Dendritic cell treated with granulocyte-macrophage colony-stimulating factor and Interleukin-4, amounts not matched to agents 40 ng/mL and 50 ng/mL, for 4 days (primary cell): ENCODE measurements around the gene GLCCI1.
A peak's percentile ranks its signal among the peaks of the same experiment; 100 is the strongest.

ENCODE experiments used
- H3K27ac Mint-ChIP-seq: one replicate; pipeline ENCODE4 v1.8.0; 2022; ENCODE audit warnings: mild to moderate bottlenecking, mixed read lengths
- H3K27me3 Mint-ChIP-seq: one replicate; pipeline ENCODE4 v1.8.0; 2022; ENCODE audit warnings: mild to moderate bottlenecking, mixed read lengths
- H3K36me3 Mint-ChIP-seq: one replicate; pipeline ENCODE4 v1.8.0; 2022; ENCODE audit warnings: low read depth, mixed read lengths
- H3K4me1 Mint-ChIP-seq: one replicate; pipeline ENCODE4 v1.8.0; 2022; ENCODE audit warnings: low read depth, mixed read lengths
- H3K4me3 Mint-ChIP-seq: one replicate; pipeline ENCODE4 v1.8.0; 2022; ENCODE audit warnings: mild to moderate bottlenecking, moderate library complexity, mixed read lengths
- H3K9me3 Mint-ChIP-seq: one replicate; pipeline ENCODE4 v1.8.0; 2022; ENCODE audit warnings: mixed read lengths
- intact Hi-C: fragments of 100-400 bp; cut with micrococcal nuclease; formaldehyde crosslinking; loops from one replicate; pipeline ENCODE4 v1.15.0; 2022

GLCCI1 gene

DNA sequence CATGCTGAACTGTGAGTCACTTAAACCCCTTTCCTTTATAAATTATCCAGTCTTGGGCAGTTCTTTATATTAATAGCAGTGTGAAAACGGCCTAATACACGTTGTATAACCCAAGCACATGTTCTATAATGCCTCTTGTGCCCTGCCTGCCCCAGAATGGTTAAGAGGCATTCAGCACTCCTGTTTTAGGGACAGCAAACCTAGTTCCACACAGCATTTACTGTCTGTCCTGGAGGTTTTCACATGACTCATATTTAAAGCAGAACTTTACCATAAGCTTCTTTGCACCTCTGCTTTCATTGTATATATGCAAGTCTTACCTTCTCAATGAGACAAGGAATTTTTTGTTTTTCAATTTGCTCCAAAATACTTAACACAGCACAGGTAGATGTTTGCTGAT is 148.6 kb downstream of the GLCCI1 start:
- Mint-ChIP-seq H3K9me3 (peaks cover 10% of the 10 kb centered on the region), H3K27ac (no peak overlapping the region), H3K27me3 (no peaks in the 10 kb centered on the region), H3K4me3 (no peak overlapping the region), H3K4me1 (no peaks in the 10 kb centered on the region), H3K36me3 (no peaks in the 10 kb centered on the region)
- intact Hi-C loops = no loop called here

DNA sequence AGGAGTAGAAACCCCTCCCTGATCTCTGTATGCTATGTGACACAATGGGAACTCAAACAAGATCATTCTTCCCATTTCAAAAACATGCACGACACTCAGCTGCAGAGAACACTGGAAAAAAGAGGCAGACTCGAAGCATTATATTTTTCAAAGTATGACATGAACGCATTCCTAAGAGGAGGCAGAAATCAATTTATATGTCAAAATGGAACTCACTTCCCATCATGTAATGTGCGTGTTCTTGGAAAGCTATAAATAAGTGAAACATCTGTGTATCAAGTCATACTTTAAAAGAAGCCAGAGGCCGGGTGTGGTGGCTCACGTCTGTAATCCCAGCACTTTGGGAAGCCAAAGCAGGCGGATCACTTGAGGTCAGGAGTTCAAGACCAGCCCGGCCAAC is 150.7 kb downstream of the GLCCI1 start:
- H3K36me3 Mint-ChIP-seq = no peaks in the 10 kb centered on the region
- intact Hi-C loops = no loop called here
- H3K4me1 Mint-ChIP-seq = no peaks in the 10 kb centered on the region
- no peak overlapping the region for H3K4me3 Mint-ChIP-seq
- H3K27ac Mint-ChIP-seq = no peak overlapping the region
- no peaks in the 10 kb centered on the region for H3K27me3 Mint-ChIP-seq
- H3K9me3 Mint-ChIP-seq = peaks cover 10% of the 10 kb centered on the region

DNA sequence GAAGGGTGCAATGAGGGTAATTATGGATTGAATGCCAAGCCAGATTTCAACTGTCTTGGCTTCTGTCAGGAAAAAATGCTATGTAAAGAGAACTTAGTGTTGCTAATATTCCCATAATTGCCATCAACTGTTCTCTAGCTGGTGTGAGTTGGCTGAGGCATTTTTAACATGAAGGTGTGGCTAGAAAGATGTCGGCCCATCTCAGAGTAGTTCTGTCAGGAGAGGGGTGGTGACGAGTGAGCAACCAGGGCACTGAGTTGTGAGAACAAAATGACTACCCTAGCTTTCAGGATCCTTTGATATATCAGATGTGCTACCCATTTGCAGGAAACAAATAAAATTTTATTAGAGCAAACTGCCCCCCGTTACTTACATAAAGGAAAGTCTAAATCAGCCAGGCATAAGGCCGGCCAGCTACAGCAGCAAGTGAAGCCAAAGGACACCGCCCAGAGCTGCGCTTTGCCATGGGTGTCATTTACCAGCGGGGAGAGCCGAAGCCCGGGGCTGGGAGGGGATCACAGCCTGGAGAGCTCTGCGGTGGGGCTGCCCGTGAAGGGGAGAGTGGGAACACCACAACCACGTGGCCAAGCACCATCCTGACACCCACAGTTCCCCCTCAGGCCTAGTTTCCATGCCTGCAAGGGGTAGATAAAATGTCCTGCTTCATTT is 151.9 kb downstream of the GLCCI1 start:
- peaks cover 6% of the 10 kb centered on the region for H3K4me1 Mint-ChIP-seq
- H3K36me3 Mint-ChIP-seq = no peaks in the 10 kb centered on the region
- H3K27me3 Mint-ChIP-seq = no peaks in the 10 kb centered on the region
- intact Hi-C loops = no loop called here
- no peak overlapping the region for H3K27ac Mint-ChIP-seq
- H3K4me3 Mint-ChIP-seq = no peak overlapping the region
- H3K9me3 Mint-ChIP-seq = peaks cover 10% of the 10 kb centered on the region

DNA sequence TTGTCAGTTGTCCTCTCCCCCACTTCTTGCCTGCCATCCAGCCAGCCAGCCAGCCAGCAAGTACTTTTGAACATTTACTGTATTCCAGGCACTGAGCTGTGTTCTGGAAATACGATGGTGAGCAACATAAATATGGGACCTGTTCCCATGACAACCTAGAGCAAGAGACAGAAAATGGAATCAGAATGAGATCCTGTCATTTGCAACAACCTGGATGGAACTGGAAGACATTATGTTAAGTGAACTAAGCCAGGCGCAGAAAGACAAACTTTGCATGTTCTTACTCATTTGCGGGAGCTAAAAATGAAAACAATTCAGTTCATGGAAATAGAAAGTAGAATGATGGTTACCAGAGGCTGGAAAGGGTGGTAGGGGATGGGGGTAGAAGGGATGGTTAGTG is 152.6 kb downstream of the GLCCI1 start:
- Mint-ChIP-seq H3K4me1 (peaks cover 13% of the 10 kb centered on the region), H3K27me3 (no peaks in the 10 kb centered on the region), H3K9me3 (peaks cover 10% of the 10 kb centered on the region), H3K27ac (no peak overlapping the region), H3K4me3 (no peak overlapping the region), H3K36me3 (no peaks in the 10 kb centered on the region)
- intact Hi-C loops = no loop called here

DNA sequence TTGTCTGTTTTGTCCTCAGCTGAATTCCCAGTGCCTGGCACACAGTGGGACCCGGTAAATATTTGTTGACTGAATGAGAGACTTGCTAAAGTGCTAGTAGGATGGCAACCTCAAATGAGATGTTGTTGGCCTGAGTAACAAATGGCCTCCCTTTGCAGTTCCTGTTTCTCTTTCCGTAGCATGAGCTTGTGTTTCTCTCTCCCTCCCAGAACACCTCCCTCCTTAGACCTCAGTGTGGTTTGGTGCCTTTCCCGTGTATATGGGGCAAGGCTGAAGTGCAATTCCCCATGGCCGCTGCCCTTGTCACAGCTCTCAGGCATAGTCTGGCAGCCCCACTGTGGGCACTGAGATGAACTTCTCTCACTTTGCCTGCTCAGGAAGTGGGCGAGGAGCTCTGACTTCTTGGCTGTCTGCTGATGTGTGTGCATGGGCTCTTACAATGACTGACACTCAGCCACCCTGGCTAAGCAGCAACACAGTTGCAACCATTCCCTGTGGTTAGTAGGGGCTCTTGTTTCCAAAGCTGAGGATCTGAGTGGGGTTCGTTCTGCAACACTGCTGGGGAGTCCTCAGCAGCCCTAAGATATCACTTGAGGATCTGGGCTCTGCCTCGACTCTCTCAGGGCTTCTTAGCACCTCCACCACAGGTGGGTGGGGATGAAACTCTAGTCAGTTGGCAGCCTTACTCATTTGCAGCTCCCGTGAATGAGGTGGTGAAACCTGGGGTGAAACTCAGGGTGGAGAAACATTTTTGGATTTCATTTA is 157.3 kb downstream of the GLCCI1 start:
- intact Hi-C loops = no loop called here
- peaks cover 5% of the 10 kb centered on the region for H3K36me3 Mint-ChIP-seq
- peak overlapping the region; percentile 78 for H3K27ac Mint-ChIP-seq
- no peak overlapping the region for H3K4me3 Mint-ChIP-seq
- H3K4me1 Mint-ChIP-seq = peaks cover 25% of the 10 kb centered on the region
- H3K9me3 Mint-ChIP-seq = no peaks in the 10 kb centered on the region
- no peaks in the 10 kb centered on the region for H3K27me3 Mint-ChIP-seq

DNA sequence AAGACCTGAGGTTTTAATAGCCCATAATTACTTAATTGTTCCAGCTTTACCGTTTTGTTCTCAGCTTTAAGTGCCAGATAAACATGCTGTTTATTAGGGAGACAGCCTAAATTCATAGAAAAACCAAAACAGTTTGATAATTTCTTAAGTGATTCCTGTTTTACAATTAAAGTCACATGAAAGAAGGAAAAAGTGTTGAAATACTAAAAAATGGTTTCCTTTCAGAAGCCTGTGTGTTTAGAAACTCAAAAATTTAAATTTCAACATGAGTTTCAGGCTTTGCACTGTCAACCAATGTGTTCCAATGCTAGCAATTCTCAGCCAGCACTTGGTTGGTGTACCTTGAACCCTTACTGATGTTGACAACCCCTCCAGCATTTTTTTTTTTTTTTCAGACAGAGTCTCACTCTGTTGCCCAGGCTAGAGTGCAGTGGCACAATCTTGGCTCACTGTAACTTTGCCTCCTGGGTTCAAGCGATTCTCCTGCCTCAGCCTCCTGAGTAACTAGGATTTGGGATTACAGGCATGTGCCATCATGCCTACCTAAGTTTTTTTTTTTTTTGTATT is 158.1 kb downstream of the GLCCI1 start:
- Mint-ChIP-seq H3K9me3 (no peaks in the 10 kb centered on the region), H3K27me3 (no peaks in the 10 kb centered on the region), H3K36me3 (peaks cover 5% of the 10 kb centered on the region), H3K4me1 (peaks cover 25% of the 10 kb centered on the region), H3K4me3 (no peak overlapping the region), H3K27ac (no peak overlapping the region)
- intact Hi-C loops = no loop called here

DNA sequence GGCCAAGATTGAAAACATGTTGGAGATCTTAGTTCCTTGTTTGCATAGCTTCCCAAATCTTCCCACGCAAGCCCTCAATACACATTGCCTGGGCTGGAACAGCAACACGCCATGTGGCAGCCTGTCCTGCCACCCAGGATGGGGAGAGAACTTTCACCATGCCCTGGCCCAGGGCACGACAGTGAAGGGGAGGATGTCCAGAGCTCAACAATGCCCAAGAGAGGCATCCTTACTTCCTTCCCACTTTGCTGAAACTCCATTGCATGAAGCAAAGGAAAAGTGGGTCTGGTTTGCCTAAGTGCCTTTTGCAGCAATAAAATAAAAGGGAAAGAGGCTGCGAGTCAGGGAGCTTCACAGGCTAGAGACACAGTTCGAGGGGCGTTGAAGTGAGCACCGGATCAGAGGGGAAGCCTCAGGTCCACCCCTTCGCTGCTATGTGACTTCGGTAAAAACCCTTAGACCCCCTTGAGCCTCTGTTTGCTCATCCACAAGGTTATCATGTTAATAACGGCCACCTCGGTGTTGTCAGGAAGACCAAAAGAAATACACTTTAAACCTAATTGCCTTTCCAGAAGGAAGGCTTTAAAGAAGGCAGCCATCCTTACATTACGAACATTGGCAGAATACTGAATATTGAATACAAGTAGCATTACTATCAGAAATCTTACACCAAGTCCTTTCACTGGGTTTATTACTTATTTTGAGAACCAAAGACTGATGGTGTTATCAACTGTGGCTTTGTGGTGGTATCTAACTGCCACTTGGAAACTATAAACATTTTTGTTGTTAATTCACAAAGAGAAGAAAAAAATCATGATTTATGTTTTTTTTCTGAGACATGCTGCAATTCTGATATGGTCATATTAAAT is 160.1 kb downstream of the GLCCI1 start:
- no peak overlapping the region for H3K4me3 Mint-ChIP-seq
- no peaks in the 10 kb centered on the region for H3K9me3 Mint-ChIP-seq
- peaks cover 30% of the 10 kb centered on the region for H3K4me1 Mint-ChIP-seq
- H3K36me3 Mint-ChIP-seq = peaks cover 5% of the 10 kb centered on the region
- intact Hi-C loops = no loop called here
- H3K27ac Mint-ChIP-seq = no peak overlapping the region
- H3K27me3 Mint-ChIP-seq = no peaks in the 10 kb centered on the region

DNA sequence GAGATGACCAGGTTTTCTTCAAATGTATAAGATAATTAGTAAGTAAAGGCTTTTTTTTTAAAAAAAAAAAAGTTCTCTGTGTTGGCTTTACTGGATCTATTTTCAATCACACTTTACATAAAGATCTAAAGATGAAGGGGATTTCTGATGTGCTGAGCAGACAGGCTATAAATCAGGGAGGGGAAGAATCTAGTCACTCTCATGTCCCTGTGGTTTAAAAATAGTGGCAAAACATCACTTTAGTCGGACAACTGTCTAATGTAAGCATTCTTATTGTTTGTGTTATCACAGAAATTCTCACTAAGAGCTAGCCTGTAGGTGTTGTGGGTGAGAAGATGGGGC is 160.7 kb downstream of the GLCCI1 start:
- Mint-ChIP-seq H3K4me1 (peaks cover 30% of the 10 kb centered on the region), H3K4me3 (no peak overlapping the region), H3K9me3 (no peaks in the 10 kb centered on the region), H3K27ac (no peak overlapping the region), H3K36me3 (peaks cover 5% of the 10 kb centered on the region), H3K27me3 (no peaks in the 10 kb centered on the region)
- intact Hi-C loops = no loop called here

DNA sequence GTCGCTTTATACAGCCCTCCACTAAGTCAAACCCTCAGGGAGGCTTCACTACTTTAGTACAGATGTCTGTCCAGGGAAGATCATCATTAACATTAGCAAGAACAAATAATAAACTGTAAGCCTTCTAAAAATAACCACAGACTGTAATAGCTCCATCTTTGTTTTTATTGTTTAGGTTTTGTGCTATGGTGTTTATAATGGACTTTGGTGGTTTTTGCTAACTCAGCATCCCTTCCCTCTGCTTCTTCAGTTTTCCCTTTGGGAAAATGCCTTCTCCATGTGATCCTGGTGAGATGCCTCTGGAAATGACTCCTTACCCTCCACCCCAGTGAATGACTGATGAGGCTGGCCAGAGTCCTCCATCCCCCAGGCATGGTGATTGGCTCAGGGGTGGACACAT is 162.1 kb downstream of the GLCCI1 start:
- H3K9me3 Mint-ChIP-seq = no peaks in the 10 kb centered on the region
- intact Hi-C loops = no loop called here
- H3K4me3 Mint-ChIP-seq = no peak overlapping the region

DNA sequence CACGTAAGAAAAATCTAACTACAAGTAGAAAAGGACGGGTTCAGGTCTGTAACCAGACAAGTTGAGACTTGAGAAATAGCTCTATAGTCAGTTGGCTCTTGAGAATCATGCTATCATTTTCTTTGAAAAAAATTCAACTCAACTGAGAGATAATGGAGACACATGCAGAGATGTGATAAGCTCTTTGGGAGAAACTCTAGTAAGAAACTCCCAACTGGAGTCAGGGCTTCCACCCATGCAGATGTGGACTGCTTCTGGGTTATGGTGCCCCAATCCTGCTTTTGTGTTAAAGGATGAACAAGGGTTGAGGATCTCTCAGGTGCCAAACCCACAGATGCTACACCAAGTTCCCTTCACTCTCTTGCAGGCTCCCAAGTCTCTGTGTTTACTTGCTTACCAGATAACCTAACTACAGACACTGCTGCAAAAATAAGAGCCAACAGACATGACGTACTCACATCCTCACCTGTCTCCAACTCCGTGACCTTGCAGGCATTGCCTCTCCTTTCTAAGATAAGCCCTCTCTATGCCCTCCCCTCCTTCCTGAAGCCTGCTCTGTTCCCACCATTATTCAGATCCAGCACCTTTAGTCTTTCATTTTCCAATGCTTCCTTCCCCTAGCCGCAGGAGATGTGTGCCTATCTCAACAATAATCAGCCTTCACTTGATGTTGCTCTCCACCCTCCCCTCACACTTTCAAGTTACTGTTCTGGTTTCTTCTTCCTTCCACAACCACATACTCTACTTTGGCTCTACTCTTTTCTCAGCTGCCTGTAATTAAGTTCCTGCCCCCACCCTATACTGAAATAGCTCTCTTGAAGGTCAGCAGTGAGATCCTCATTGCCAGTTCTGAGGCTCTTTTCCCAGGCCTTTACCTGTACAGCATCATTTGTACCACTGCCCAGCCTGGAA is 163.4 kb downstream of the GLCCI1 start:
- intact Hi-C loops = no loop called here
- Mint-ChIP-seq H3K4me3 (no peak overlapping the region), H3K27me3 (no peaks in the 10 kb centered on the region), H3K27ac (no peak overlapping the region), H3K4me1 (peaks cover 10% of the 10 kb centered on the region), H3K36me3 (peaks cover 5% of the 10 kb centered on the region), H3K9me3 (no peaks in the 10 kb centered on the region)

More for the DNA sequence above, 162.1 kb downstream of the GLCCI1 start:
- Mint-ChIP-seq H3K36me3 (peaks cover 5% of the 10 kb centered on the region), H3K27ac (no peak overlapping the region), H3K27me3 (no peaks in the 10 kb centered on the region), H3K4me1 (peaks cover 23% of the 10 kb centered on the region)

DNA sequence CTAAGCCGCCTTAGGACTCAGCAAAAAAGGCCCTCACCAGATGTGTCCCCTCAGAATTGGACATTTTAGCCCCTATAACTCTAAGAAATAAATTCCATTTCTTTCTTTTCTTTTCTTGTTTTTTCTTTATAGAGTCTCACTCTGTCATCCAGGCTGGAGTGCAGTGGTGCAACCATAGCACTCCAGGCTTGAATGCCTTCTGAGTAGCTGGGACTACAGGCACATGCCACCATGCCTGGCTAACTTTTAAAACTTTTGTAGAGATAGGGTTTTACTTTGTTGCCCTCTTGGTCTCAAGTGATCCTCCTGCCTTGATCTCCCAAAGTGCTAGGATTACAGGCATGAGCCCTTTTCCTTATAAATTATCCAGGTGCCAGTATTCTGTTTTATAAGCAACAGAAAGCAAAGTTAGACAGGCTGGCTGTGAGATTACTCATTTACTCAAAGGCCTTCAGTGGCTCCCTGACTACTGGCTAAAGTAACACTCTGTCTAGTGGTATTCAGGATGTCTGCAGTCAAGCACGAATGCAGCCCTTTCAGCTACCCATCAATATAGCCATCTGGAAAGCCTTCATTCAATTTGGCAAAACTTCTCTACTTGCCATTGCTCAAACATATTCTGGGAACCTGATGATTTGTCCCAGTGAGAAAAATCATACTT is 164.7 kb downstream of the GLCCI1 start:
- Mint-ChIP-seq H3K9me3 (no peaks in the 10 kb centered on the region), H3K36me3 (no peaks in the 10 kb centered on the region), H3K27ac (no peak overlapping the region), H3K4me3 (no peak overlapping the region), H3K27me3 (no peaks in the 10 kb centered on the region), H3K4me1 (peaks cover 5% of the 10 kb centered on the region)
- intact Hi-C loops = no loop called here

DNA sequence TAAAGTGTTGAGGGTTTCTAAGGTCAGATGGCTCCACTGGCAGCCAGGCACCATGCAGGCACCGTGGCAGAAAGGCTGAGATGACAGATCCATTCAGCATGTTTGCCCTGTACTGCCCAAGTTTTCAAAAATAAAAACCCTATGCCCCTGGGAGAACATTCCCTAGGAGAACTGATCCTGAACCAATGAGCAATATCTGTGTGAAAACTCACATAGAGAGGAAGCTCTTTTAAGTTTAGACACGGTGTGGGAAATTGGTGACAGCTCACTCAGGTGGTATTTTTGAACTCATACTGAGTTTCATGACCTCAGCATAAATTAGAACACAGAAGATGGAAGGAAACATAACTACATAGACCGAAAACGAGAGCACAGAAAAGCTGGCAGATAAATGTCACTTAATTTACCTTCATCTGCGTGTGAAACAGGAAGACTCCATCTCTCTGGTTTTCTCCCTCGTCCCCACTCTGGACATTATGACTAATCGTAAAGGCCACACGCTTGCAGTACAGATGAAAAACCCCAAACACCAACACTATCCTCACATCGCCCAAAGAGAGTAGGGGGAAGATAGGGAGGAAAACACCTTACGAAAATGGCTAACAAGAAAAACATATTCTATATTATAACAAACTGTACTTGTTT is 165.6 kb downstream of the GLCCI1 start:
- Mint-ChIP-seq H3K27me3 (no peaks in the 10 kb centered on the region), H3K9me3 (no peaks in the 10 kb centered on the region), H3K4me3 (no peak overlapping the region), H3K27ac (no peak overlapping the region), H3K4me1 (peaks cover 5% of the 10 kb centered on the region), H3K36me3 (no peaks in the 10 kb centered on the region)
- intact Hi-C loops = no loop called here
